Measurements from ENCODE around the gene COQ8B. TPM values are rescaled to one million over a fixed set of nuclear protein-coding genes. Genes with fewer than 3 reads are reported as not detected.

COQ8B gene
- total RNA-seq, 4 donors from 2014 or later = 31.2 to 53.8 (median 39.3) TPM

GRCh38 chr19:40752257-40752781, 35.6 kb upstream of the COQ8B start:
- Histone ChIP-seq H3K27ac (peak overlapping the region; percentile 92), H3K27me3 (no peaks in the 10 kb centered on the region), H3K4me1 (peaks cover 72% of the 10 kb centered on the region), H3K9me3 (no peaks in the 10 kb centered on the region), H3K4me3 (peak overlapping the region; percentile 72), H3K36me3 (peaks cover 2% of the 10 kb centered on the region)
- 72% methylated on average over 12 of the region's 12 CpGs for WGBS
- no peak for TF ChIP-seq POLR2A (IDR thresholded peaks at IDR 0.05)
- DNase-seq (ENCODE audit: low spot score in 2 of 2) = no peak

DNA sequence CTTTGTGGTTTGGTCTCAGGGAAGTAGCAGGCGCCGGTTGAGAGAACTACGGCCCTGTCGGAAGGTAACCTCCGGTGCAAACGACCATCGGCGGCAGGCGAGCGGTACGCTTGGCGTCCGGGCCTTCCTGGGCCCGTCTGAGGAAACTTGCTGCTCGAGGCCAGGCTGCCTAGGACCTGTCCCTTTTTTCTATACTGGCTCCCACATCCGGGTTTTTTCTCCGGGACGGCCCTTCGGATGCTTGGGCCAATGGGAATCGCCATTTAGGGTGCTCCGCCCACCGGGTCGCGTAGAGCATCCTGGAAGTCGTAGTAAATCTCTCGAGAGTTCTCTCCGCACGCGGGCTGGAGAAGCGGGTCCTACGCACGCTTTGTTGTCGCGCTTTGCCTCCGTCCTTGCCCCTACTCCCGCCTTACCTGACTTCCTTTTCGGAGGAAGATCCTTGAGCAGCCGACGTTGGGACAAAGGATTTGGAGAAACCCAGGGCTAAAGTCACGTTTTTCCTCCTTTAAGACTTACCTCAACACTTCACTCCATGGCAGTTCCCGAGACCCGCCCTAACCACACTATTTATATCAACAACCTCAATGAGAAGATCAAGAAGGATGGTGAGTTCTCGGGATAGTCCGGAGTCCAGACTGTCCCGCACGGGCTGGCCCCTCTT, 34.3 kb upstream of the COQ8B start, which contains the start of gene SNRPA:
SNRPA (plus strand) TSS at position 330 of the 664 bp plus-strand sequence; CDS start at position 536, 206 bp downstream.
- Histone ChIP-seq H3K9me3 (no peaks in the 10 kb centered on the region), H3K36me3 (no peaks in the 10 kb centered on the region)

DNA sequence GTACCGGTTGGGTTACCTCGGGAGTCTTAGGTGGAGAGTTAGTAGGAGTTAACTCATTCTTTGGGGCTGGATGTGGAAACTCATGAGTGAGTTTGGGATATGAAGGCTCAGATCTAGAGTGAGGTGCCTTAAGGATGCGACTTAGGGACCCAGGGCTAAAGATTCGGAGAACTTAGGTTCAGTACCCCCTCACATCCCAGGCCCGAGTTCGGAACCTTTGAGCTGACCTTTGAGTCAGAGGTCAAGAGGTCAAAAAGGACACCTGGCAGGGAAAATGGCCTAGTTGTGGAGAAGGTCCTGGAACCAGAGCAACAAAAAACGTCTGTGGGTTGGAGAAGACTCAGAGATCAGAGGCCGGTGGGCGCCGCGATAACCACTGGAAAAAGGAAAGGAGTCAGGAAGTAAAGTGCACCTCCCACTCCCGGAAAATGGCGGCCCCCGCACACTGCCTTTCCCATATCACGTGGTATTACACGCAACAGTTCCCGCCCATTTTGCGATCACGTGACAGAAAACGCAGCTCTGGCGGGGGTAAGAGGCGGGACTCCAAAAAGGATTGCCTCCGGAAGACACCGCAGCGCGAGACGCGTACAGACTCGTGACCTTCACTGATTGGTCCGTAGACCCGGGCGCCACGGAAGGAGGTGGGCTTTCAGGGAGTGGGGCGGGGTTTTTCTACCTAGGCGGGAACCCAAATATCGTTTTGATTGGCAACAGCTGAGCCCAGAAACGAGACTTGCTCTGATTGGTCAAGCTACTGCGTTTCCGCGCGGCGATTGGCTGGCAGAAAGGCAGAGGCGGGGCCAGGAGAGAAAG, 33.6 kb upstream of the COQ8B start, which contains the start of gene ACTMAP:
ACTMAP (minus strand) TSS at position 420 of the 816 bp plus-strand sequence. CDS start 674 bp downstream, outside the sequence.
- TF ChIP-seq POLR2A (IDR thresholded peaks at IDR 0.05) (peak; percentile 9 to 62), POLR2AphosphoS5 (IDR thresholded peaks at IDR 0.05) (peak; percentile 40 to 75 (median 62)), EP300 (IDR thresholded peaks at IDR 0.05) (no peak)
- TF ChIP-seq, protein P1, sequence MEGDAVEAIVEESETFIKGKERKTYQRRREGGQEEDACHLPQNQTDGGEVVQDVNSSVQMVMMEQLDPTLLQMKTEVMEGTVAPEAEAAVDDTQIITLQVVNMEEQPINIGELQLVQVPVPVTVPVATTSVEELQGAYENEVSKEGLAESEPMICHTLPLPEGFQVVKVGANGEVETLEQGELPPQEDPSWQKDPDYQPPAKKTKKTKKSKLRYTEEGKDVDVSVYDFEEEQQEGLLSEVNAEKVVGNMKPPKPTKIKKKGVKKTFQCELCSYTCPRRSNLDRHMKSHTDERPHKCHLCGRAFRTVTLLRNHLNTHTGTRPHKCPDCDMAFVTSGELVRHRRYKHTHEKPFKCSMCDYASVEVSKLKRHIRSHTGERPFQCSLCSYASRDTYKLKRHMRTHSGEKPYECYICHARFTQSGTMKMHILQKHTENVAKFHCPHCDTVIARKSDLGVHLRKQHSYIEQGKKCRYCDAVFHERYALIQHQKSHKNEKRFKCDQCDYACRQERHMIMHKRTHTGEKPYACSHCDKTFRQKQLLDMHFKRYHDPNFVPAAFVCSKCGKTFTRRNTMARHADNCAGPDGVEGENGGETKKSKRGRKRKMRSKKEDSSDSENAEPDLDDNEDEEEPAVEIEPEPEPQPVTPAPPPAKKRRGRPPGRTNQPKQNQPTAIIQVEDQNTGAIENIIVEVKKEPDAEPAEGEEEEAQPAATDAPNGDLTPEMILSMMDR (IDR thresholded peaks at IDR 0.05) = no peak
- no peaks in the 10 kb centered on the region for H3K27me3 ChIP-seq
- H3K4me3 ChIP-seq = peak within 1 kb of the TSS; percentile 72
- WGBS = under 1% methylated on average over 43 of the region's 43 CpGs
- DNase-seq (ENCODE audit: low spot score in 2 of 2) = peak; percentile 100
- H3K4me1 ChIP-seq = peaks cover 55% of the 10 kb centered on the region
- H3K27ac ChIP-seq = peak within 1 kb of the TSS; percentile 92
- no peaks in the 10 kb centered on the region for H3K9me3 ChIP-seq
- no peaks in the 10 kb centered on the region for H3K36me3 ChIP-seq

More for the DNA sequence above, 34.3 kb upstream of the COQ8B start, which contains the start of gene SNRPA:
- Histone ChIP-seq H3K4me3 (peak within 1 kb of the TSS; percentile 72), H3K27ac (peak within 1 kb of the TSS; percentile 92), H3K4me1 (peaks cover 62% of the 10 kb centered on the region), H3K27me3 (no peaks in the 10 kb centered on the region)
- WGBS = under 1% methylated on average over 41 of the region's 46 CpGs
- DNase-seq (ENCODE audit: low spot score in 2 of 2) = peak; percentile 98 to 99
- TF ChIP-seq, protein P1 (IDR thresholded peaks at IDR 0.05) = no peak
- TF ChIP-seq POLR2A (IDR thresholded peaks at IDR 0.05) = peak in 1 of 2 donors; percentile 78

GRCh38 chr19:40747536-40747935, 30.9 kb upstream of the COQ8B start:
- Histone ChIP-seq H3K4me3 (no peak overlapping the region), H3K27ac (no peak overlapping the region), H3K36me3 (no peaks in the 10 kb centered on the region), H3K4me1 (peaks cover 35% of the 10 kb centered on the region), H3K27me3 (no peaks in the 10 kb centered on the region), H3K9me3 (no peaks in the 10 kb centered on the region)
- DNase-seq (ENCODE audit: low spot score in 2 of 2) = no peak
- WGBS = 93% methylated on average over 7 of the region's 7 CpGs
- TF ChIP-seq, protein P1 (IDR thresholded peaks at IDR 0.05) = no peak
- TF ChIP-seq EP300 (IDR thresholded peaks at IDR 0.05) = no peak

DNA sequence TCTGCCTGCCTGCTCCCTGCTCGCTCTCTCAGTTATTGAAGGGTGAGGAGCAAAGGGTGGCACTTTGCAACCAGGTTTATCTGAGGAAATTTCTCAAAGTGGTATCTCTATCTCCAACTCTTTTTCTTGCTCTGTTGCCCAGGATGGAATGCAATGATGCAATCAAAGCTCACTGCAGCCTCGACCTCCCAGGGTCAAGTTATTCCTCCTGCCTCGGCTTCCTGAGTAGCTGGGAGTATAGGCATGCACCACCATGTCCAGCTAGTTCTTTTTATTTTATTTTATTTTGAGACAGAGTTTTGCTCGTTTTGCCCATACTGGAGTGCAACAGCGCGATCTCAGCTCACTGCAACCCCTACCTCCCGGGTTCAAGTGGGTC, 28.7 kb upstream of the COQ8B start:
- Histone ChIP-seq H3K9me3 (no peaks in the 10 kb centered on the region), H3K4me1 (peaks cover 38% of the 10 kb centered on the region), H3K36me3 (peaks cover 3% of the 10 kb centered on the region), H3K27me3 (no peaks in the 10 kb centered on the region), H3K4me3 (no peak overlapping the region), H3K27ac (no peak overlapping the region)
- WGBS = 80% methylated on average over 7 of the region's 7 CpGs
- TF ChIP-seq, protein P1 (IDR thresholded peaks at IDR 0.05) = no peak
- TF ChIP-seq POLR2AphosphoS5 (IDR thresholded peaks at IDR 0.05) (no peak), POLR2A (IDR thresholded peaks at IDR 0.05) (no peak), EP300 (IDR thresholded peaks at IDR 0.05) (no peak)
- no peak for DNase-seq (ENCODE audit: low spot score in 2 of 2)

Measured in suprapubic skin (tissue), 4 donors.